Right lung (tissue), 10 donors: ENCODE data around the gene CYP20A1. TPM values are rescaled to one million over a fixed set of nuclear protein-coding genes. Genes with fewer than 3 reads are reported as not detected.
"Not testable (repeated sequence)": the region's sequence is repeated elsewhere in the genome, so short reads cannot be mapped to it uniquely, and the experiment has no call there.

Experiments
- DNase-seq, 2 donors: peaks; one replicate each; pipeline ENCODE4 v3.0.0-alpha.2; 2013
- long read RNA-seq, 8 donors: transcript quantifications; one replicate each; lab custom pipeline, GENCODE V29; 2026
- polyA plus RNA-seq, 5 donors: library from polyadenylated mRNA; unstranded; fragments of 120-200 nt; gene quantifications; one replicate each; pipeline versions ENCODE4 v1.2.1 to v1.2.3, GENCODE V29; 2013; ENCODE audit warnings: inconsistent platforms in 1 of 5, low replicate concordance in 1 of 5; ENCODE audit not compliant: insufficient read length in 5 of 5, insufficient read depth in 1 of 5

The CYP20A1 gene, protein sequence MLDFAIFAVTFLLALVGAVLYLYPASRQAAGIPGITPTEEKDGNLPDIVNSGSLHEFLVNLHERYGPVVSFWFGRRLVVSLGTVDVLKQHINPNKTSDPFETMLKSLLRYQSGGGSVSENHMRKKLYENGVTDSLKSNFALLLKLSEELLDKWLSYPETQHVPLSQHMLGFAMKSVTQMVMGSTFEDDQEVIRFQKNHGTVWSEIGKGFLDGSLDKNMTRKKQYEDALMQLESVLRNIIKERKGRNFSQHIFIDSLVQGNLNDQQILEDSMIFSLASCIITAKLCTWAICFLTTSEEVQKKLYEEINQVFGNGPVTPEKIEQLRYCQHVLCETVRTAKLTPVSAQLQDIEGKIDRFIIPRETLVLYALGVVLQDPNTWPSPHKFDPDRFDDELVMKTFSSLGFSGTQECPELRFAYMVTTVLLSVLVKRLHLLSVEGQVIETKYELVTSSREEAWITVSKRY
- 10 to 100 TPM; 15.8 to 25.4 (median 22.4) TPM for polyA plus RNA-seq
- long read RNA-seq, donor 1, partial matches to known transcripts: 0 of 5 reads
- long read RNA-seq, donor 1, other reads (novel, unspliced or antisense): 0 of 5 reads
- long read RNA-seq, donor 2, partial matches to known transcripts: 5 of 7 reads
- long read RNA-seq, donor 2, other reads (novel, unspliced or antisense): 0 of 7 reads
- long read RNA-seq, donor 3, partial matches to known transcripts: 9 of 11 reads
- long read RNA-seq, donor 3, other reads (novel, unspliced or antisense): 0 of 11 reads
- long read RNA-seq, donor 4, partial matches to known transcripts: 0 of 2 reads
- long read RNA-seq, donor 4, other reads (novel, unspliced or antisense): 0 of 2 reads
- long read RNA-seq, donor 5, partial matches to known transcripts: 0 of 3 reads
- long read RNA-seq, donor 5, other reads (novel, unspliced or antisense): 0 of 3 reads
- long read RNA-seq, donor 6, partial matches to known transcripts: 8 of 11 reads
- long read RNA-seq, donor 6, other reads (novel, unspliced or antisense): 0 of 11 reads
- long read RNA-seq, donor 7, partial matches to known transcripts: 5 of 9 reads
- long read RNA-seq, donor 7, other reads (novel, unspliced or antisense): 0 of 9 reads
- long read RNA-seq, donor 8: 0 reads

DNA sequence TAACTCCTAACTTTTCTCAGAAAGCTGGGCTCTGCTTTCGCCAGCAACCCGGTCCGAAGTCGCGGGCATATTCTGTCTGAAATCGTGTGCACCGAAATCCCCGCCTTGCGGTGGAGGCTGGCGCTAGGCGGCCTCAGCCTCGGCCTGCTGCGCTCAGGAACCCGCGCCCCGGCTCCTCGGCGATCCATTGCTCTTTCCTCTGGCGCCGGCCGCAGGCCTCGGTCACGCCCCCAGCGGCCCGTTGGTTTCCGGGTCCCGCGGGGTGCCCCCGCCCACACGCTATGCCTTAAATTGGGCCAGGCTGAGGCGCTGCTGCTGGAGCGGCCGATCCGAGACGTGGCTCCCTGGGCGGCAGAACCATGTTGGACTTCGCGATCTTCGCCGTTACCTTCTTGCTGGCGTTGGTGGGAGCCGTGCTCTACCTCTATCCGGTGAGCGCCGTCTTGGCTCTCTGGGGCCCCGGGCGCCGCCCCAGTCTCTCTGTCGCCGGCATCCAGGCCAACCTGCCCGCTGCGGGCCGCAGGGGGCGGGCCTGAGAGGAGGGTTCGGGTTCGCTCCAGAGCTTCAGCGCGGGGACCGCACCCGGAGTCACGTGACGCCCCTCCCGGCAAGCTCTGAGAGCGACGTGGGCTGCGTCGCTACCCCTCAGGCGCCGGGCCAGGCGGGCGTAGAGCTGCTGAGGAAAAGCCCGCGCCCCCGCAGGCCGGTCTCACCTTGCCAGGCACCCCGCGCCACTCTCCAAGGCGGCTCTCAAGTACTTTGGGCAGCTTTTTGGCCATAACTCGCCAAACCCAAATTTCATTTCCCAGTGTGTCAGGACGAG is at the start of gene CYP20A1:
TSS of gene CYP20A1 (plus strand) at position 315 of the 823 bp plus-strand sequence. CDS start at position 360, 45 bp downstream.
- DNase-seq: peak; percentile 97 to 98

DNA sequence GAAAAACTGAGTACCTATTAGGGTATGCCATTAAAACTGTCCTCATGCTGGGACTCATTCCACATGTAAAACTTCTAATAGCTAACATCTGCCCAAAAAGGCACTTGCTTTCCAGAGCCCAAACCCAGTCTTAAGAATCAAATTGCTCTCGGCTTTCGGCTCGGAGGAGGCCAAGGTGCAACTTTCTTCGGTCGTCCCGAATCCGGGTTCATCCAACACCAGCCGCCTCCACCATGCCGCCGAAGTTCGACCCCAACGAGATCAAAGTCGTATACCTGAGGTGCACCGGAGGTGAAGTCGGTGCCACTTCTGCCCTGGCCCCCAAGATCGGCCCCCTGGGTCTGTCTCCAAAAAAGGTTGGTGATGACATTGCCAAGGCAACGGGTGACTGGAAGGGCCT is 48.3 kb upstream of the CYP20A1 start:
- not testable (repeated sequence) for DNase-seq

DNA sequence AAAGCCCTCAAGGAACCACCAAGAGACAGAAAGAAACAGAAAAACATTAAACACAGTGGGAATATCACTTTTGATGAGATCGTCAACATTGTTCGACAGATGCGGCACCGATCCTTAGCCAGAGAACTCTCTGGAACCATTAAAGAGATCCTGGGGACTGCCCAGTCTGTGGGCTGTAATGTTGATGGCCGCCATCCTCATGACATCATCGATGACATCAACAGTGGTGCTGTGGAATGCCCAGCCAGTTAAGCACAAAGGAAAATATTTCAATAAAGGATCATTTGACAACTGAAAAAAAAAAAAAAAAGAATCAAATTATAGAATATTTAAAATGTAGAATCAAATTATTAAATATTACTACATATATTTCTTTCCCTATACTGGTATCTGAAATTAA is 47.8 kb upstream of the CYP20A1 start:
- DNase-seq: not testable (repeated sequence)

DNA sequence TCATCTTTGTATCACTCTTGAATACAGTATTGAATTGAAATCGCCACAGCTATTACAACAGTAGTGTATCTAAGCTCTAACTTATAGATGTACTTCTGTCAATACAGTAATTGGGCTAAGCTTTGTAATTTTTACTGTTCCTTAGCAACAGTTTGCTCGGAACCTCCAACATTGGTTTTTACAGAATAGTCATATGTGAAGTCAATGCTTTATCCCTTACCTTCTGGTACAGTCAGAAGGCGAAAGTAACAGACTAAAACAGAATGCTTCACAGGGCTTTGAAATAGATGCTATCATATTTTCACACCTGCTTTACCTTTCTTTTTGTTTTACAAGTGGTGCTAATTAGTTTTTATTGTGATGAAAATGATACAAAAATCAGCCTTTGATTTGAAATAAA is 46.9 kb upstream of the CYP20A1 start:
- no peak for DNase-seq

DNA sequence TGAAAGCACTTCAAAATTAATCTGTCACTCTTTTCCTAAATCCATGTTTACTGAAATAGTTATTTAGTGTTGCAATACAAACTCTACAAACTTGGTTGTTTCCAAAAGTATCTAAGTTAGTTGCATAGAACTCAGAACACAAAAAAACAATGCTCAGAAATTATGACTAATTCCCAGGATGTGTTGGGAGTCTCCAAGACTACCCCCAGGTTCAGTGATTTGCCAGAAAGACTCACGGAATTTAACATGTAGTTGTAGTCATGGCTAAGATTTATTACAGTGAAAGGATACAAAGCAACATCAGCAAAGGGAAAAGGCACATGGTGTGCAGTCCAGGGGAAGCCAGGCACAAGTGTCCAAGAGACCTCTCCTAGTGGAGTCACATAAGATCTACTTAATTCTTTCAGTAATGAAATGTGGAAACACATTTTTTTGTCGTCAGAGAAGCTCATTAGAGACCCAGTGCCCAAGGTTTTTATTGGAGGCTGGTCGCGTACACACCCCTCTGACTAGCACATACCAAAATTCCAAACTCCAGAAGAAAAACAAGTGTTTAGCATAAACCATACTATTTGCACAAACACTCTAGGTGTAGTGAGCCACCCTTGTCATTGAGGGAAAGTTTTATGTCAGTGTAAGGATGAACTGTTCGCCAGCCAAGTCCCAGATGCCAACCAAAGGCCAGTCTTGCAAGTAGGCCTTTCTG is 43.3 kb upstream of the CYP20A1 start:
- DNase-seq: no peak

DNA sequence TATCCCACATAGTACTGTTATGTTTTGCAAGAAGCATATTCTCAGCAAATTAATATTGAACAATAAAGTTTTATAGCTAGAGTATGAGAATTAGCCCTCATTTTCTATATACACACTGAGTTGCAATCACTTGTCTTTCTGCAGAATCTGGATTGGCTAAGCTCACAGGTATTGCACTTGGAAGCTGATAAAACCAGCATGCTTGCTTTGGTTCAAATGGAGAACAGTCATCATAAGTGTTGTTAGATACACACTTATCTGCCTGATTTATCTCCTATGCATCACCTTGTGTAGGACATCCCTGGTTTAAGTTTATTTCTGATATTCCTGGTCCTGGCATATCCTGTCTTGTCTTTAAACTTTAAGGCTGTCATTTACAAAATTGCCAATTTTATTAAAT is 38.0 kb upstream of the CYP20A1 start:
- no peak for DNase-seq

DNA sequence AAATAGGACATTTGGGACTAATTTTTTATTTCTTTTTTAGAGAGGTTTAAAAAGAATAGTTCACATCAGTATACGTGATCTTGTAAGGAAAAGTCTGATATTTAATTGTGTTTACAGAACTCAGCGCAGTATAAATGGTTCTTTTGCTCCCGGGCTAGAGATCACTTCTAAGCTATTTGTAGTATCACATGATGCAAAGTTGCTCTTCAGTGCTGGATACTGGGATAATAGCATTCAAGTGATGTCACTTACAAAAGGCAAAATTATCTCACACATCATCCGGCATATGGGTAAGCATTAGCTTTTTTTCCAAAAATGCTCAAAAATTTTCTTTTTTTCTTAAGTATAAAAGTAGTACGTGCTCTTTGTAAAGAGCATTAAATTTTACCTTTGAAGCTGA is 37.4 kb upstream of the CYP20A1 start:
- DNase-seq: no peak

DNA sequence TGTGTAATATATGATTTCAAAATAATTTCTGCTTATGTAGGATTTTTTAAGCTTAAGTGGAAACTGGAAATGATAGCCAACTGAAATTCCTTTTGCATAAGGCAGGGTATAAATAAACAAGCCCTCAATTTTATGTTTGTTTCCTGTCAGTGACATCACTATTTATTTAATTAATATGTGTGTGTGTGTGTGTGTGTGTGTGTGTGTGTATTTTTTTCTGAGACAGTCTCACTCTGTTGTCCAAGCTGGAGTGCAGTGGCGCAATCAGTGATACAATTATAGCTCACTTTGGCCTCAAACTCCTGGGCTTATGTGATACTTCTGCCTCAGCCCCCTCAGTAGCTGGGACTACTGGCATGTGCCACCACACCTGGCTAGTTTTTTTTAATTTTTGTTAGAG is 29.3 kb upstream of the CYP20A1 start:
- DNase-seq: peak; percentile 14 to 37

DNA sequence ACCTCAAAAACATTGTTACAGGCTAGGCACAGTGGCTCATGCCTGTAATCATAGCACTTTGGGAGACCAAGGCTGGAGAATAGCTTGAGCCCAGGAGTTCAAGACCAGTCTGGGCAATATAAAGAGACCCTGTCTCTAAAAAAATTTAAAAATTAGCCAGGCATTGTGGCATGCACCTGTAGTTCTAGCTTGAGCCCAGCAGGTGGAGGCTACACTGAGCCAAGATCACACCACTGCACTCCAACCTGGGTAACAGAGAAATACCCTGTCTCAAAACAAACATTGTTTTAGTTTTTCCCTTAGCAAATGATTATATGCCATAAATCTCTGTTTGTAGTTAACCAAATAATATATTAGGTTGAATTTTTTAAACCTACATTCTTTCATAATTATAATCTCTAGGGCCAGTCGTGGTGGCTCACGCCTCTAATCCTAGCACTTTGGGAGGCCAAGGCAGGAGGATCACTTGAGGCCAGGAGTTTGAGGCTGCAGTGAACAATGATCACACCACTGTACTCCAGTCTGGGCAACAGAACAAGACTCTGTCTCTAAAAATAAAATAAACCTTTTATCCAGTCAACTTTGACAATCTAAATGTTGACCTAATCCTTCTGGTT is 13.3 kb upstream of the CYP20A1 start:
- no peak for DNase-seq

DNA sequence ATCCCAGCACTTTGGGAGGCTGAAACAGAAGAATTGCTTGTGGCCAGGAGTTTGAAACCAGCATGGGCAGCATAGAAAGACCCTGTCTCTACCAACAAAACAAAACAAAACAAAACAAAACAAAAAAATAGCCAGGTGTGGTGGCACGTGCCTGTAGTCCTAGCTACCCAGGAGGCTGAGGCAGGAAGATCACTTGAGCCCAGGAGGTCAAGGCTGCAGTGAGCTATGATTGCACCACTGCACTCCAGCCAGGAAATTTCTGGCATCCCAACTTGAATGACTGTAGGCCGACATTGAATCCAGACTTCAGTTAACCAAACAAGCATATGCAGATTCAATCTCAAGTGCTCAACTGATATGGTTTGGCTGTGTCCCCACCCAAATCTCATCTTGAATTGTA is 9.1 kb upstream of the CYP20A1 start:
- not testable (repeated sequence) for DNase-seq

DNA sequence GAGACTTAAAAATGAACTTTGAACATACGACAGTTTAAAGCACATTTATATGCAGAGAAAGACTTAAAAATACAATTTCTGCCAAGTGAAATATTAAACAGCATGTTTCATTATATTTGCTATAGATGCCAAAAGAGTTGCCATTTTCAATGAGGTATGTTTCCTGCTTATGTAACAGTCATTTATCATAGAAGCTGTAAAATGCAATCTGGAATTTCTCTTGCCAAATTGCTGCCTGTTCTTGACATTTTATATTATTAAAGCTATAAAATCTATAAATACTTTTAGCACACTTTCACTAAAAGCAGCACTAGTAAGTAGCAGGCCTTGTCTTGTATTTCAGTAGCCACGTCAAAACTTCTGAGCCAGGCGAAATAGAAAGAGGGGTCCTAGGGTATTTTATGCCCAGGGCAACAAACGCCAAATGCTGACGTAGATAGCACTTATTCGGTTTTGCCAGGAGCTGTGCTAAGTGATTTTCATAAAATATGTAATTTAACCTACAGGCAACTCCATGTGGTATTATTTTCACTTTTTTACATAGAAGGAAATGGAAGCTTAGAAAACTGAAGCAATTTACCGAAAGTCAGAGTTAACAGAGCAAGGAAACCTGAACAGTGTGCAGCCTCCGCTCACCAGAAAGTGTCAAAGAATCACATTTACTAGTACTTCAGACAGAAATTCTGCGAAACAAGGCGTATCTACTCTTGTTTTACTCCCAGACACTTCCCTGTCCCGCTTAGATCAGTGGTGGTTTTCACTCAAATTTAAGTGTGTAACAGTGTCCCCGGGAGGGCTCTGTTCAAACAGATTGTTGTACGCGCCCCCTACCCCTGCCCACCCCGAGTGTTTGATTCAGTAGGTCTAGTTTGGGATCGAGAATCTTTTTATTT is 1.2 kb upstream of the CYP20A1 start:
- no peak for DNase-seq

DNA sequence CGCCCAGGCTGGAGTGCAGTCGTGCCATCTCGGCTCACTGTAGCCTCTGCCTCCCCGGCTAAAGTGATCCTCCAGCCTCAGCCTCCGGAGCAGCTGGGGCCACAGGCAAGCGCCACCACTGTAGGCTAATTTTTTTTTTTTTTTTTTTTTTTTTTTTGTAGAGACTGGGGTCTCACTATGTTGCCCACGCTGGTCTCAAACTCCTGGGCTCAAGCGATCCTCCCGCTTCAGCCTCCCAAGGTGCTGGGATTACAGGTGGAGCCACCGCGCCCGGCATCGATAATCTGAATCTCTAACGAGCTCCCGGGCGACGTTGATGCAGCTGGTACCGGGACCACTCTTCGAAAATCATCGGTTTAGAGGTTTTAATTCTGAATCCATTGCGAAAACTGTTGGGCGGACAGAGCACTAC is 520 bp upstream of the CYP20A1 start:
- no peak for DNase-seq

DNA sequence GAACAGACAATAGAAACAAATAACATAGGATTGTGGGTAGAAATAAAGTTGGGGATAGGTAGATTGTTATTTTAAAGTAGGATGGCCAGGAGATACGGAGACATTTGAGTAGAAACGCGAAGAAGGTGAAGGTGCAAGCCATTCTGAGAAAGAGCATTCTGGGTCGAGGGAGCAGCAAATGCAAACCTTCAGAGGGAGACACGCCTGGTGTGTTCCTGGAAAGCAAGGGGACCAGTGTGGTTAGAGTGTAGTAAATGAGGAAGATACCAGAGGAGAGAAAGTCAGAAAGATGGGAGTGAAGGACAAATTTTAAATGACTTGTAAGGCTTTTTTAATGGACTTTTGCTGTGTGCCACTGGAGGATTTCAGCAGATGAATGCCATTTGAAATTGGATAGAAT is 1.7 kb downstream of the CYP20A1 start:
- DNase-seq: no peak

DNA sequence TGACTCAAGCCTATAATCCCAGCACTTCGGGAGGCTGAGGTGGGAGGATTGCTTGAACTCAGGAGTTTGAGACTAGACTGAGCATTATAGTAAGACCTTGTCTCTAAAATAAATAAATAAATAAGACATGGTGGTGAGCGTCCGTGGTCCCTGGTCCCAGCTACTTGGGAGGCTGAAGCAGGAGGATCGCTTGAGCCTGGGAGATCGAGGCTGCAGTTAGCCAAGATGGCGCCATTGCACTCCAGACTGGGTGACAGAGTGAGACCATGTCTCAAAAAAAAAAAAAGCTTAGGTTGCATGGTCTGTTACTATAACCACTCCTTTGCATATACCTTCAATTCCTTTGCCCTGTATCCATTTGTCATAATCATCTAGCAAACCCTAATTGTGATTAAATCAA is 3.7 kb downstream of the CYP20A1 start:
- DNase-seq: no peak

DNA sequence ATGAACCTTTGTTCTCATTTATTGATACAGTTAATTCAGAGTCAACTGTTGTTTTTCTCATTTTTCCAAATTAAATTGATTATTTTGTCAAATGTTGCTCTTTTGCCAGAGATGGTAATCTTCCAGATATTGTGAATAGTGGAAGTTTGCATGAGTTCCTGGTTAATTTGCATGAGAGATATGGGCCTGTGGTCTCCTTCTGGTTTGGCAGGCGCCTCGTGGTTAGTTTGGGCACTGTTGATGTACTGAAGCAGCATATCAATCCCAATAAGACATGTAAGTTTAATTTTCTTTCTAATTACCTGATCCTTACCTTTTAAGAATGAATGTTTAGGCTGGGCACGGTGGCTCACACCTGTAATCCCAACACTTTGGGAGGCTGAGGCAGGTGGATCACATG is 7.8 kb downstream of the CYP20A1 start:
- no peak for DNase-seq

DNA sequence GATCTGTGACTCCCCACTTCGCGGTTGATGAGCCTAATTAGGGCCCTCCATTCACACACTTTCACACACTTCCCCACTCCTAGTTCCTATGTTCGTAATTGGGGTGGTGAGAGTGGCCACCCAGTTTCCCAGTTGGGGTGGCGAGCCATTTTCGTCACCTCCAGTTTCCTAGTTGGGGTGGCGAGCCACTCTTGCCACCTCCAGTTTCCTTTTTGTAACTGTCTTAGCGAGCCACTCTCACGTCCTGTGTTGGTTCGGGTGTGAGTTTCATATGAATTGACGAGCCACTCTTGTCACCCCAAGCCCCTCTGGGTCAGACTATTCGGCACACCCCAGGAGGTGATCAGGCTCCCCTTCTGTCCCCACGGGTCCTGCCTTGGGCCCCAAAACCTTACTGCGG is 14.0 kb downstream of the CYP20A1 start:
- DNase-seq: no peak

DNA sequence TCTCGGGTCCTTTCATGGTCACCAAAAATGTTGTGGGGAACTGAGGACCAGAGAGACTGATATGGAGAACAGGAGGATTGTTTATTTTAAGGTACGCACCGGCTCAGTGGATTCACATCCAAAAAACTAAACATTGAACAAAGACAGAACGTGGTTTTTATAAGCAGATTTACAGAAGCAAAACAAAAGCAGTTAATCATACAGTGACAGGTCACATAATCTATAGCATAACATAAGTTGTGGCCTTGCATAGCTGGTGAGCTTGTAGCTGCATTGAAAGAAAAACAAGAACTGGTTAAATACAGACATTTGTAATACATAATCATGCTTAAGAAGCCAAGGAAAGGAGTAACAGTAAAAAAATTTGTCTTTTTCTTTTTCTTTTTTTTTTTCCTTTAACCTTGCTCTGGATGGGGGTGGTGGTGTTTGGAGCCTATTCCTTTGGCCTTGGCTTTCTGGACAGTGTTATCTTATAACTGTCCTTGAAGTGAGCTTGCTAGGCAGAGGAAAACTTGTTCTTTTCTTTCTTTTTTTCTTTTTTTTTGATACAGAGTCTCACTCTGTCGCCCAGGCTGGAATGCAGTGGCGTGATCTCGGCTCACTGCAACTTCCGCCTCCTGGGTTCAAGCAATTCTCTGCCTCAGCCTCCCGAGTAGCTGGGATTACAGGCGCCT is 14.7 kb downstream of the CYP20A1 start:
- not testable (repeated sequence) for DNase-seq

DNA sequence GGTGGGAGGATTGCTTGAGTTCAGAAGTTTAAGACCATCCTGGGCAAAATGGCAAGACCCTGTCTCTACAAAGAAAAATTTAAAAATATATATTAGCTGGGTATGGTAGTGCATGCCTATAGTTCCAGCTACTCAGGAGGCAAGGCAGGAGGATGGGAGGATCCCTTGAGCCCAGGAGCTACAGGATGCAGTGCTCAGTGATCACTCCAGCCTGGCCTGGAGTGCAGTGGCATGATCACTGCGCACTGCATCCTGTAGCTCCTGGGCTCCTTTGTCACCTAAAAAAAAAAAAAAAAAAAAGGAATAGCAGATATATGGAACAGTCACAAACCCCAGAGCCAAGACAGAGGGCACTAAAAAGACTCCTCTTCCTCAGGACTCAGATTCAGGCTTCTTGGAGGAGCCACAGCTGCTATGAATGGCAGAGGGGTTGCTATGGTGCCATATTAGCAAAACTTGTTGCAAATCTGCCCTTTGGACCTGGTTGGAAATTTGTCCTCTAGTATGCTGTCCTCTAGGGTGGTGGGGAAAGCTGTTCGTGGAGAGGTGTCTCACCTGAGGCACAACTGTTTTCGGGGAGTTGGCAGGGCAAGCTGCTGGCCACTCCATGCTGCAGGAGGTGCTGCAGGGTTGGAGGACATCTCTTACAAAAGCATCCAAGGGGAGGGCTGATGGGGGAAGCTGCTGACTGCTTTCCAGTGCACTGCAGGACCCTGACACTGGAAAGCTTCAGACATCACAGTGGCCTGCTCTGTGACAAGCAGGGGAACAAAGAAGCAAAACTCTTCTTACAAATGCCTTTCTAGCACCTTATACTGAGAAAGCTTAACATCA is 22.7 kb downstream of the CYP20A1 start:
- DNase-seq: no peak
